Heart right ventricle (tissue), 16 donors: ENCODE data around the gene THY1. TPM values are rescaled to one million over a fixed set of nuclear protein-coding genes. Genes with fewer than 3 reads are reported as not detected.
A peak's percentile ranks its signal among the peaks of the same experiment; 100 is the strongest.

Experiments used
- ATAC-seq, 8 donors: fragments of 200-7000 bp; cut with Tn5 transposase; one replicate each; pipeline ENCODE4 v1.9.1; 2020; ENCODE audit warnings: mild to moderate bottlenecking in 8 of 8, moderate library complexity in 8 of 8, moderate number of reproducible peaks in 1 of 8
- DNase-seq, 2 donors: peaks; one replicate each; pipeline ENCODE4 v3.0.0-alpha.2; 2020
- H3K27ac ChIP-seq, 10 donors: fragments of 200-600 bp; sonication (generic) in 2 of 10; one replicate each; pipeline versions ENCODE4 v1.5.0 to v1.8.0; 2020 to 2022; ENCODE audit warnings: mild to moderate bottlenecking in 3 of 10
- H3K27me3 ChIP-seq, 7 donors: fragments of 200-600 bp; one replicate each; pipeline ENCODE4 v1.8.0; 2021 to 2022; ENCODE audit warnings: mild to moderate bottlenecking in 2 of 7
- H3K36me3 ChIP-seq, 9 donors: fragments of 200-600 bp; sonication (generic) in 1 of 9; one replicate each; pipeline versions ENCODE4 v1.5.0 to v1.8.0; 2020 to 2022; ENCODE audit warnings: mild to moderate bottlenecking in 2 of 9
- H3K4me1 ChIP-seq, 9 donors: fragments of 200-600 bp; sonication (generic) in 1 of 9; one replicate each; pipeline versions ENCODE4 v1.5.0 to v1.8.0; 2020 to 2022; ENCODE audit warnings: mild to moderate bottlenecking in 4 of 9
- H3K4me3 ChIP-seq, 10 donors: fragments of 200-600 bp; sonication (generic) in 2 of 10; one replicate each; pipeline versions ENCODE4 v1.5.0 to v1.8.0; 2020 to 2022; ENCODE audit warnings: mild to moderate bottlenecking in 7 of 10, moderate library complexity in 2 of 10
- H3K9me3 ChIP-seq, 11 donors: fragments of 200-600 bp in 10 of 11; sonication (generic) in 2 of 11; one replicate each; pipeline versions ENCODE4 v1.5.0 to v1.8.0; 2013 to 2022; ENCODE audit warnings: mild to moderate bottlenecking in 2 of 11, control low read depth in 1 of 11, moderate library complexity in 1 of 11
- CTCF ChIP-seq, 9 donors: fragments of 200-600 bp; sonication (generic) in 2 of 9; IDR thresholded peaks; one replicate each; pipeline versions ENCODE4 v1.5.0 to v1.8.0; 2021 to 2022; ENCODE audit warnings: antibody characterized with exemption in 9 of 9, mild to moderate bottlenecking in 5 of 9, moderate library complexity in 1 of 9
- WGBS, 2 donors: extraction: QIAGEN DNeasy Blood & Tissue Kit; methylation state at CpG; one replicate each; pipeline ENCODE4 v1.1.7; 2013; ENCODE audit warnings: inconsistent platforms in 1 of 2; 5-methylcytosine and 5-hydroxymethylcytosine counted together
- intact Hi-C, 10 donors: fragments of 100-400 bp; cut with DNase I; formaldehyde crosslinking; loops; one replicate each; pipeline versions ENCODE4 v1.11.1 to v1.14.2; 2022
- polyA plus RNA-seq, 2 donors: library from polyadenylated mRNA; stranded (reverse); fragments of 200-250 nt; gene quantifications; one replicate each; pipeline ENCODE4 v1.2.3, GENCODE V29; 2013
- total RNA-seq, 10 donors: library from RNA; stranded (reverse); fragmentation: NEBNext Ultra II Directional in 3 of 10; extraction: Animal tissue kit (Norgen Biotek cat#: 25700) in 3 of 10; gene quantifications; one replicate each; pipeline versions ENCODE4 v1.2.1 to v1.2.4, GENCODE V29; 2021 to 2023
- donor health status: Arrhythmogenic right ventricular cardiomyopathy.
- donor health status: ischemic (EF 13 %, LVEDD 7.1; RV severe dilation, severe dysfunction).
- donor health status: healthy with polysubstance abuse.
- donor health status: DM: no; HTN: yes; CAD: no.
- donor health status: DM: no; HTN: no; CAD: no.
- donor health status: ischemic (EF 25% LVEDD 6.9; RV normal size, moderate dysfunction).
- donor health status: ischemic (EF 25% LVEDD 5.7; RV mildly dilated, moderate dysfunction).
- donor health status: healthy.
- donor health status: DM: yes; HTN: yes; CAD: no.
- donor health status: Ischemic cardiomyopathy.
- donor health status: ischemic (EF 35%, LVEDD 5.7; RV mildly dilated, moderate dysfunction).
- donor health status: nonischemic (EF 11% LVEDD 7.7; RV severe dilation, severe dysfunction).
- donor health status: DM: yes; HTN: yes; CAD: no.
- donor health status: PGD.
- donor health status: ischemic (EF 29% LVEDD 5.4; RV normal size, mild dysfunction).
- donor health status: nonischemic (EF 23%, LVEDD 6.1; RV moderate dilation, normal function).

Gene THY1
- total and polyA plus RNA-seq, 12 donors: 0.61 to 26.6 (median 5.0) TPM

GRCh38 chr11:119421351-119421750, 1.6 kb downstream of the THY1 start:
- Histone ChIP-seq H3K27me3 (peaks cover 0 to 54% (median 48%) of the 10 kb centered on the region in 7 donors), H3K36me3 (peaks cover 0 to 4% (median 0%) of the 10 kb centered on the region in 9 donors), H3K4me1 (peaks cover 7 to 33% (median 18%) of the 10 kb centered on the region in 9 donors), H3K9me3 (no peaks in the 10 kb centered on the region), H3K4me3 (peak overlapping the region in 8 of 10 donors; percentile 28 to 64 (median 61)), H3K27ac (no peak overlapping the region)
- no peak for DNase-seq
- no peak for ATAC-seq
- 15 to 17% methylated on average over 8 of the region's 8 CpGs for WGBS, 2 donors
- no peak for TF ChIP-seq CTCF (IDR thresholded peaks at IDR 0.05)
- intact Hi-C loops: loop anchor here in 1 of 10 donors (5.0 kb wide), 1 partner anchor 51 kb away; no protein-coding TSS in a partner anchor

- peaks cover 7 to 33% (median 18%) of the 10 kb centered on the region in 9 donors for H3K4me1 ChIP-seq
- WGBS, 2 donors: 89% methylated on average over 8 of the region's 8 CpGs
Measured at GRCh38 chr11:119420631-119421030, 2.3 kb downstream of the THY1 start.

GRCh38 chr11:119419834-119420492, 3.0 kb downstream of the THY1 start:
- intact Hi-C loops: loop anchor here in 1 of 10 donors (5.0 kb wide), 1 partner anchor 52 kb away; no protein-coding TSS in a partner anchor
- no peak for TF ChIP-seq CTCF (IDR thresholded peaks at IDR 0.05)
- 85 to 89% methylated on average over 18 of the region's 18 CpGs for WGBS, 2 donors
- peaks cover 0 to 54% (median 48%) of the 10 kb centered on the region in 7 donors for H3K27me3 ChIP-seq
- ATAC-seq (no peak), DNase-seq (no peak)
- peaks cover 0 to 4% (median 0%) of the 10 kb centered on the region in 9 donors for H3K36me3 ChIP-seq
- H3K9me3 ChIP-seq: no peaks in the 10 kb centered on the region
- no peak overlapping the region for H3K4me3 ChIP-seq
- no peak overlapping the region for H3K27ac ChIP-seq
- peaks cover 7 to 33% (median 18%) of the 10 kb centered on the region in 9 donors for H3K4me1 ChIP-seq

More at GRCh38 chr11:119420631-119421030, 2.3 kb downstream of the THY1 start:
- intact Hi-C loops: loop anchor here in 1 of 10 donors (5.0 kb wide), 1 partner anchor 52 kb away; no protein-coding TSS in a partner anchor
- H3K27me3 ChIP-seq: peaks cover 0 to 54% (median 48%) of the 10 kb centered on the region in 7 donors
- no peak for TF ChIP-seq CTCF (IDR thresholded peaks at IDR 0.05)
- H3K36me3 ChIP-seq: peaks cover 0 to 4% (median 0%) of the 10 kb centered on the region in 9 donors
- H3K4me3 ChIP-seq: peak overlapping the region in 1 of 10 donors; percentile 59
- no peak for ATAC-seq
- H3K9me3 ChIP-seq: no peaks in the 10 kb centered on the region
- H3K27ac ChIP-seq: no peak overlapping the region
- no peak for DNase-seq

GRCh38 chr11:119419246-119419645, 3.7 kb downstream of the THY1 start:
- DNase-seq (no peak), ATAC-seq (no peak)
- peaks cover 0 to 4% (median 0%) of the 10 kb centered on the region in 9 donors for H3K36me3 ChIP-seq
- no peak for TF ChIP-seq CTCF (IDR thresholded peaks at IDR 0.05)
- no peak overlapping the region for H3K4me3 ChIP-seq
- intact Hi-C loops: no loop called here
- H3K27ac ChIP-seq: no peak overlapping the region
- WGBS, 2 donors: 87 to 96% methylated on average over 5 of the region's 5 CpGs
- no peaks in the 10 kb centered on the region for H3K9me3 ChIP-seq
- H3K4me1 ChIP-seq: peaks cover 7 to 33% (median 18%) of the 10 kb centered on the region in 9 donors
- H3K27me3 ChIP-seq: peaks cover 0 to 52% (median 48%) of the 10 kb centered on the region in 7 donors
